ENCODE results near the gene TEX48.

The TEX48 gene

DNA sequence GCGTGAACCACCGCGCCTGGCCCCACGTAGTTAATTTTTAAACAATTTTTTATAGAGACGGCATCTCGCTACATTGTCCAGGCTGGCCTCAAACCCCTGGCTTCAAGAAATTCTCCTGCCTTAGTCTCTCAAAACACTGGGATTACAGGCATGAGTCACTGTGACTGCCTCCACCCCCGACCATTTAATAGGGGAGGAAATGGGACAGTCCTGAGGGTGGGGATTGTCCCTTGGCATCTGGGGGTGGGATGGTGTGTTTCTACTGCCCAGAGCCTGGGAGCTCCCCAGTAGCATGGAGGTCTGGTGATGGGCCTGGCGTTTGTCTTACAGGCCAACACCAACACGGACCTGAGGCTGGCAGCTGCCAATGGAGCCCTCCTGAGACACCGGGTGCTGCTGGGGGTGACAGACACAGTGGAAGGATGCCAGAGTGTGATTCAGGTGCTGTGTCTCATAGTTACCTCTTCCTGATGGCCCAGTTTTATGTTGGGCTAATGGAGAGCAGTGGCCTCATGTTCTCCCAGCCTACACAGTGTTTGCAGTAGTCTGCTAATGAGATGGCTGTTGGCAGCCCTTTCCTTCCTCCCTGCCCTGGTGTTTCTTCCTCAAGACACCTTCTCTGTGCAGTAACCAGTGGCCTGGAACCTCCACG, 48.4 kb downstream of the TEX48 start:
- H3K4me2 ChIP-seq (ENCODE audit: low read depth, low read length, poor library complexity, severe bottlenecking), result no peak overlapping the region
- TF ChIP-seq, protein P1, sequence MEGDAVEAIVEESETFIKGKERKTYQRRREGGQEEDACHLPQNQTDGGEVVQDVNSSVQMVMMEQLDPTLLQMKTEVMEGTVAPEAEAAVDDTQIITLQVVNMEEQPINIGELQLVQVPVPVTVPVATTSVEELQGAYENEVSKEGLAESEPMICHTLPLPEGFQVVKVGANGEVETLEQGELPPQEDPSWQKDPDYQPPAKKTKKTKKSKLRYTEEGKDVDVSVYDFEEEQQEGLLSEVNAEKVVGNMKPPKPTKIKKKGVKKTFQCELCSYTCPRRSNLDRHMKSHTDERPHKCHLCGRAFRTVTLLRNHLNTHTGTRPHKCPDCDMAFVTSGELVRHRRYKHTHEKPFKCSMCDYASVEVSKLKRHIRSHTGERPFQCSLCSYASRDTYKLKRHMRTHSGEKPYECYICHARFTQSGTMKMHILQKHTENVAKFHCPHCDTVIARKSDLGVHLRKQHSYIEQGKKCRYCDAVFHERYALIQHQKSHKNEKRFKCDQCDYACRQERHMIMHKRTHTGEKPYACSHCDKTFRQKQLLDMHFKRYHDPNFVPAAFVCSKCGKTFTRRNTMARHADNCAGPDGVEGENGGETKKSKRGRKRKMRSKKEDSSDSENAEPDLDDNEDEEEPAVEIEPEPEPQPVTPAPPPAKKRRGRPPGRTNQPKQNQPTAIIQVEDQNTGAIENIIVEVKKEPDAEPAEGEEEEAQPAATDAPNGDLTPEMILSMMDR (IDR thresholded peaks at IDR 0.05; ENCODE audit: insufficient read depth, low read length, poor library complexity, severe bottlenecking), result no peak
- no peak overlapping the region for H3K9ac ChIP-seq (ENCODE audit: low read length)
- H4K20me1 ChIP-seq (ENCODE audit: low read depth, low read length), result no peaks in the 10 kb centered on the region
- no peak overlapping the region for H2AFZ ChIP-seq (ENCODE audit: low read depth, low read length, severe bottlenecking)
- H3F3A ChIP-seq (ENCODE audit: insufficient read depth), result no peaks in the 10 kb centered on the region
- H3K79me2 ChIP-seq (ENCODE audit: insufficient read depth, low read length), result no peaks in the 10 kb centered on the region
- H3K9me2 ChIP-seq (replicated peaks; ENCODE audit: insufficient read depth, low read length), result no peaks in the 10 kb centered on the region
- no peak overlapping the region for H3K27ac ChIP-seq (ENCODE audit: low read depth, low read length)
- H3K27me3 ChIP-seq (ENCODE audit: low read length), result no peaks in the 10 kb centered on the region
- H3K4me3 ChIP-seq (ENCODE audit: insufficient read depth, low read length, poor library complexity, severe bottlenecking), result no peak overlapping the region
- H3K9me3 ChIP-seq (ENCODE audit: insufficient read depth, low read length), result no peaks in the 10 kb centered on the region
- H3K36me3 ChIP-seq (ENCODE audit: low read length), result peaks cover 6% of the 10 kb centered on the region; the same call in 1 of the 2 replicates

- TF ChIP-seq EZH2phosphoT487 (conservative IDR thresholded peaks at IDR 0.05; ENCODE audit: low read length), result no peak
- TF ChIP-seq, protein P1 (IDR thresholded peaks at IDR 0.05; ENCODE audit: insufficient read depth, low read length, poor library complexity, severe bottlenecking), result no peak
- peaks cover 3% of the 10 kb centered on the region; the same call in 1 of the 2 replicates for H3K36me3 ChIP-seq (ENCODE audit: low read length)
- H3F3A ChIP-seq (ENCODE audit: insufficient read depth), result no peaks in the 10 kb centered on the region
- H3K9me3 ChIP-seq (ENCODE audit: insufficient read depth, low read length), result no peaks in the 10 kb centered on the region
- no peaks in the 10 kb centered on the region for H3K27me3 ChIP-seq (ENCODE audit: low read length)
- H3K27ac ChIP-seq (ENCODE audit: low read depth, low read length), result no peak overlapping the region
- H2AFZ ChIP-seq (ENCODE audit: low read depth, low read length, severe bottlenecking), result no peak overlapping the region
- no peaks in the 10 kb centered on the region for H4K20me1 ChIP-seq (ENCODE audit: low read depth, low read length)
- H3K79me2 ChIP-seq (ENCODE audit: insufficient read depth, low read length), result no peaks in the 10 kb centered on the region
- H3K9me2 ChIP-seq (replicated peaks; ENCODE audit: insufficient read depth, low read length), result no peaks in the 10 kb centered on the region
- H3K4me2 ChIP-seq (ENCODE audit: low read depth, low read length, poor library complexity, severe bottlenecking), result no peak overlapping the region
- H3K4me3 ChIP-seq (ENCODE audit: insufficient read depth, low read length, poor library complexity, severe bottlenecking), result no peak overlapping the region
- H3K9ac ChIP-seq (ENCODE audit: low read length), result no peak overlapping the region
Measured at GRCh38 chr9:114631166-114631565, 50.8 kb downstream of the TEX48 start.

DNA sequence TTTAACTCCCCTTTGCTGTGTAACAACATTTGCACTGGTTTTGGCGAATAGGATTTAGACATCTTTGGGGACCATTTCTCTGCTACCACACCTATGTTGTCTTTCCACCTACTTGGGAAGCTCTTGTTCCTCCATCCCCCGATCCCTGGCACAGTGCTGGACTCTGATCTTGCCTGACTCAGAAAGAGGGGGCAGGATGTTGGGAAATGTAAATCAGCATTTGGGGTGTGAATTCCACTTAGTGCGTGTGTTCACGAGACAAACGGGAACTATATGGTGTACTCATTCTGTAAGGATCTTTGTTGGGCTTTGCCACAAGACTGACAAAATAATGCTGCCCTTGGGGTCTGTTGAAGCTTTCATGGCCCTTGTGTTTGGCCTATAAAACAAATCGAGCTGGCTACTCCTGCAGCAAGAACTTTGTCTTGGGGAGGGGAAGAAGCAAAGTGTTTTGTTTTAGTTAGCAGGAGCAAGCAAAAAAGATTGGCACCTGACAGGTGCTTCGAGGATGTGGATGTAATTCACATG, 52.4 kb downstream of the TEX48 start:
- no peaks in the 10 kb centered on the region for H3K27me3 ChIP-seq (ENCODE audit: low read length)
- peaks cover 3% of the 10 kb centered on the region; the same call in 1 of the 2 replicates for H3K36me3 ChIP-seq (ENCODE audit: low read length)
- no peaks in the 10 kb centered on the region for H3K9me2 ChIP-seq (replicated peaks; ENCODE audit: insufficient read depth, low read length)
- TF ChIP-seq EZH2phosphoT487 (conservative IDR thresholded peaks at IDR 0.05; ENCODE audit: low read length), result no peak
- TF ChIP-seq, protein P1 (IDR thresholded peaks at IDR 0.05; ENCODE audit: insufficient read depth, low read length, poor library complexity, severe bottlenecking), result no peak
- no peaks in the 10 kb centered on the region for H3K79me2 ChIP-seq (ENCODE audit: insufficient read depth, low read length)
- H4K20me1 ChIP-seq (ENCODE audit: low read depth, low read length), result no peaks in the 10 kb centered on the region
- H3K4me2 ChIP-seq (ENCODE audit: low read depth, low read length, poor library complexity, severe bottlenecking), result no peak overlapping the region
- no peak overlapping the region for H3K9ac ChIP-seq (ENCODE audit: low read length)
- H3K27ac ChIP-seq (ENCODE audit: low read depth, low read length), result no peak overlapping the region
- H3K4me3 ChIP-seq (ENCODE audit: insufficient read depth, low read length, poor library complexity, severe bottlenecking), result no peak overlapping the region
- H3K9me3 ChIP-seq (ENCODE audit: insufficient read depth, low read length), result no peaks in the 10 kb centered on the region
- H3F3A ChIP-seq (ENCODE audit: insufficient read depth), result no peaks in the 10 kb centered on the region
- no peak overlapping the region for H2AFZ ChIP-seq (ENCODE audit: low read depth, low read length, severe bottlenecking)

All from SU-DHL-6 (cell line).